GM19043 (cell line): ENCODE measurements around the gene GPC6.

Source experiments
- ATAC-seq: cut with Tn5 transposase; IDR thresholded peaks from one replicate; pipeline ENCODE4 v1.9.1; 2021; ENCODE audit warnings: low read depth; ENCODE audit not compliant: unreplicated experiment

GPC6 gene

GRCh38 chr13:94247890-94248289 lies 1021.3 kb downstream of the GPC6 start:
- no peak for ATAC-seq

GRCh38 chr13:94248454-94249228 lies 1022.0 kb downstream of the GPC6 start:
- no peak for ATAC-seq

GRCh38 chr13:94249512-94249911 lies 1022.9 kb downstream of the GPC6 start:
- no peak for ATAC-seq

- no peak for ATAC-seq
These were observed 1025.4 kb downstream of the GPC6 start for GRCh38 chr13:94251831-94252608.

GRCh38 chr13:94254737-94255136 lies 1028.1 kb downstream of the GPC6 start:
- ATAC-seq, result no peak

GRCh38 chr13:94256721-94257120 lies 1030.1 kb downstream of the GPC6 start:
- no peak for ATAC-seq

- no peak for ATAC-seq
These were observed 1033.4 kb downstream of the GPC6 start for GRCh38 chr13:94259984-94260383.

GRCh38 chr13:94261163-94261562 lies 1034.6 kb downstream of the GPC6 start:
- ATAC-seq, result no peak

GRCh38 chr13:94263038-94263437 lies 1036.4 kb downstream of the GPC6 start:
- ATAC-seq, result no peak

GRCh38 chr13:94267581-94268366 lies 1041.2 kb downstream of the GPC6 start:
- no peak for ATAC-seq

GRCh38 chr13:94268661-94269060 lies 1042.1 kb downstream of the GPC6 start:
- no peak for ATAC-seq

- ATAC-seq, result no peak
These were observed 1043.0 kb downstream of the GPC6 start for GRCh38 chr13:94269557-94269956.

GRCh38 chr13:94270556-94270955 lies 1043.9 kb downstream of the GPC6 start:
- ATAC-seq, result no peak

GRCh38 chr13:94272038-94272437 lies 1045.4 kb downstream of the GPC6 start:
- no peak for ATAC-seq

GRCh38 chr13:94280349-94280748 lies 1053.7 kb downstream of the GPC6 start:
- no peak for ATAC-seq

GRCh38 chr13:94280845-94281244 lies 1054.2 kb downstream of the GPC6 start:
- no peak for ATAC-seq

- ATAC-seq, result no peak
These were observed 1060.0 kb downstream of the GPC6 start for GRCh38 chr13:94286581-94286980.

GRCh38 chr13:94291631-94292322 lies 1065.2 kb downstream of the GPC6 start:
- ATAC-seq, result no peak

GRCh38 chr13:94292323-94292640 lies 1065.7 kb downstream of the GPC6 start:
- no peak for ATAC-seq

GRCh38 chr13:94296471-94296870 lies 1069.9 kb downstream of the GPC6 start:
- no peak for ATAC-seq

GRCh38 chr13:94298346-94298745 lies 1071.7 kb downstream of the GPC6 start:
- ATAC-seq, result no peak
